Lower leg skin (tissue), 3 donors: ENCODE measurements around the gene GLI3.

Experiments
- POLR2A ChIP-seq, 2 donors: fragments of 450-650 bp; IDR thresholded peaks; one replicate each; pipeline ENCODE4 v1.6.1; 2016 to 2017; ENCODE audit warnings: antibody characterized with exemption in 2 of 2, mild to moderate bottlenecking in 1 of 2, moderate library complexity in 1 of 2
- TF ChIP-seq, protein P1 (sequence below), 3 donors: fragments of 450-650 bp; IDR thresholded peaks; one replicate each; pipeline ENCODE4 v1.5.1; 2016; ENCODE audit warnings: antibody characterized with exemption in 3 of 3, mild to moderate bottlenecking in 3 of 3, moderate library complexity in 2 of 3

DNA sequence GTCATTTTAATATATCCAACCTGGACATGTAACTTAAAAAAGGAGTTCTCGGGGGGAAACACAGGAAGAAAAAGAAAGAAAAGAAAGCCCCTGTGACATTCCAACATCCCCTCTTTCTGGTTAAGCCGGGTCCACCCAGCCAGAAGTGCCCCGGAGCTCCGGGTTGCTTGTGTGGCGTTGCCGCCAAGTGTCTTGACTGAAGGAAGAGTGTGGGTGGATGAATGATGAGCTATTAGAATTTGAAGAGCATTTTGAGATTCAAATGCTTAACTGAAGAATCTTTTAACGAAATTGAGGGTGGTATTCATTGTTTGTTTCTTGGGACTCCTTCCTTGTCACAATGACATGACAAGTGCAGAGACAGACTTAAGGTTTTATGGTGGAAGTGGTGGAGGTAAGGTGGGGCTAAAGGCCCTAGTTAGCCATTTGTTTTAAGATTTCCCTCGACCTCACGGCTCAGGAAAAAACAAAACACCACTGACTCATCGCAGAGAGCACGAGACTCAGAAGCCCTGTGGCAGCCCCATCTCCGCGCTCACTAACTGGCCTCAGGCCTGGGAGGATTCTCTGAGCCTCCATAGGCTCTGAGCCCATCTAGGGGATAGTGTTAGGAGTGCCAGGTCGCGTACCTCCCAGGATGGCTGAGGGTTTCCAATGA, 1.8 kb upstream of the GLI3 start:
- TF ChIP-seq, protein P1, sequence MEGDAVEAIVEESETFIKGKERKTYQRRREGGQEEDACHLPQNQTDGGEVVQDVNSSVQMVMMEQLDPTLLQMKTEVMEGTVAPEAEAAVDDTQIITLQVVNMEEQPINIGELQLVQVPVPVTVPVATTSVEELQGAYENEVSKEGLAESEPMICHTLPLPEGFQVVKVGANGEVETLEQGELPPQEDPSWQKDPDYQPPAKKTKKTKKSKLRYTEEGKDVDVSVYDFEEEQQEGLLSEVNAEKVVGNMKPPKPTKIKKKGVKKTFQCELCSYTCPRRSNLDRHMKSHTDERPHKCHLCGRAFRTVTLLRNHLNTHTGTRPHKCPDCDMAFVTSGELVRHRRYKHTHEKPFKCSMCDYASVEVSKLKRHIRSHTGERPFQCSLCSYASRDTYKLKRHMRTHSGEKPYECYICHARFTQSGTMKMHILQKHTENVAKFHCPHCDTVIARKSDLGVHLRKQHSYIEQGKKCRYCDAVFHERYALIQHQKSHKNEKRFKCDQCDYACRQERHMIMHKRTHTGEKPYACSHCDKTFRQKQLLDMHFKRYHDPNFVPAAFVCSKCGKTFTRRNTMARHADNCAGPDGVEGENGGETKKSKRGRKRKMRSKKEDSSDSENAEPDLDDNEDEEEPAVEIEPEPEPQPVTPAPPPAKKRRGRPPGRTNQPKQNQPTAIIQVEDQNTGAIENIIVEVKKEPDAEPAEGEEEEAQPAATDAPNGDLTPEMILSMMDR (IDR thresholded peaks at IDR 0.05) = no peak
- TF ChIP-seq POLR2A (IDR thresholded peaks at IDR 0.05) = no peak
